Esophagus (tissue), 2 donors: ENCODE data around the gene TEX2. TPM values are rescaled to one million over a fixed set of nuclear protein-coding genes. Genes with fewer than 3 reads are reported as not detected.

Experiments used
- H3K27ac ChIP-seq, 2 donors: one replicate each; pipeline ENCODE4 v1.5.1; 2013; ENCODE audit warnings: low read depth in 2 of 2, mild to moderate bottlenecking in 2 of 2, inconsistent platforms in 1 of 2, low read length in 1 of 2, moderate library complexity in 1 of 2
- H3K27me3 ChIP-seq, 2 donors: one replicate each; pipeline ENCODE4 v1.6.1; 2013; ENCODE audit warnings: low read length in 2 of 2, control low read depth in 1 of 2, mild to moderate bottlenecking in 1 of 2; ENCODE audit not compliant: insufficient read depth in 2 of 2, control insufficient read depth in 1 of 2
- H3K36me3 ChIP-seq, 2 donors: one replicate each; pipeline ENCODE4 v1.6.1; 2013; ENCODE audit warnings: low read length in 1 of 2; ENCODE audit not compliant: control insufficient read depth in 2 of 2, insufficient read depth in 2 of 2
- H3K4me1 ChIP-seq, 2 donors: one replicate each; pipeline ENCODE4 v1.6.1; 2013; ENCODE audit warnings: low read length in 1 of 2; ENCODE audit not compliant: control insufficient read depth in 2 of 2, insufficient read depth in 2 of 2
- H3K4me3 ChIP-seq, 2 donors: one replicate each; pipeline ENCODE4 v1.5.1; 2013; ENCODE audit warnings: low read length in 2 of 2, mild to moderate bottlenecking in 2 of 2, low read depth in 1 of 2, moderate library complexity in 1 of 2
- H3K9me3 ChIP-seq, 2 donors: one replicate each; pipeline ENCODE4 v1.6.1; 2013; ENCODE audit warnings: mild to moderate bottlenecking in 2 of 2, low read depth in 1 of 2, low read length in 1 of 2, moderate library complexity in 1 of 2; ENCODE audit not compliant: control insufficient read depth in 2 of 2, insufficient read depth in 1 of 2
- whole genome bisulfite sequencing, 2 donors: extraction: QIAGEN DNeasy Blood & Tissue Kit; methylation state at CpG; one replicate each; pipeline ENCODE4 v1.1.7; 2013; 5-methylcytosine and 5-hydroxymethylcytosine counted together
- polyA plus RNA-seq, 2 donors: library from polyadenylated mRNA; stranded (reverse); fragments of 200-250 nt; gene quantifications; one replicate each; pipeline ENCODE4 v1.2.3, GENCODE V29; 2013
- donor health status: healthy with polysubstance abuse.
- donor health status: Bipolar disorder and iron deficiency.

Gene TEX2
- polyA plus RNA-seq, 2 donors: 7.9 to 10.6 TPM

- peaks cover 5 to 17% of the 10 kb centered on the region in 2 donors for H3K4me1 ChIP-seq
- no peaks in the 10 kb centered on the region for H3K27me3 ChIP-seq
- no peak overlapping the region for H3K27ac ChIP-seq
- H3K4me3 ChIP-seq: no peak overlapping the region
- 55 to 58% methylated on average over 3 of the region's 3 CpGs for WGBS, 2 donors
- H3K36me3 ChIP-seq: peaks cover 5 to 8% of the 10 kb centered on the region in 2 donors
- H3K9me3 ChIP-seq: no peaks in the 10 kb centered on the region
Observed at GRCh38 chr17:64218066-64218465, 45.0 kb downstream of the TEX2 start.

DNA sequence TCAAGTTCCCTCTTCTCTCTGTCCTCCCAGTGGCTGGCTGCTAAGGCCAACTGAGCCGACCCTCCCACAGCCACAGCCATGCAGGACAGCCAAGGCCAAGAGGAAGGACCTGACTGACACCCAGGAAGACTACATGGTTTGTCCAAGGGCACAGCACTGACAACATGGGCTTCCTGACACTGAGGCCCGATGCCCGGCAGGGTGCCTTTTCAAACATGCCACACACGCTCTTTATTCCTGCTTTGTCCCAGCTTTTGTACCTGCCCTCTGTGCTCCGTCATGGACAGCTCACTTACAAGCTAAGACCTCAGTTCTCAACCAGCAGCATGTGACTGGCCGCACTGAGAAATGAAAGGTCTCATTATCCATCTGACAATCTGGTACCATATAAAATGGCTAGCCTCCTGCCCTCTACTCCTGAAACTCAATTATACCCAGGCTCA lies 45.8 kb downstream of the TEX2 start:
- 76 to 81% methylated on average over 6 of the region's 6 CpGs for WGBS, 2 donors
- H3K9me3 ChIP-seq: no peaks in the 10 kb centered on the region
- peaks cover 8 to 9% of the 10 kb centered on the region in 2 donors for H3K36me3 ChIP-seq
- H3K4me1 ChIP-seq: peaks cover 5 to 17% of the 10 kb centered on the region in 2 donors
- no peak overlapping the region for H3K27ac ChIP-seq
- no peaks in the 10 kb centered on the region for H3K27me3 ChIP-seq
- no peak overlapping the region for H3K4me3 ChIP-seq

- Histone ChIP-seq H3K27me3 (no peaks in the 10 kb centered on the region), H3K36me3 (peaks cover 8 to 9% of the 10 kb centered on the region in 2 donors), H3K9me3 (no peaks in the 10 kb centered on the region), H3K27ac (peak overlapping the region in 1 of 2 donors; percentile 58), H3K4me3 (no peak overlapping the region), H3K4me1 (peaks cover 5 to 17% of the 10 kb centered on the region in 2 donors)
- 50 to 55% methylated on average over 11 of the region's 11 CpGs for WGBS, 2 donors
Observed at GRCh38 chr17:64216338-64217248, 46.5 kb downstream of the TEX2 start.

- 42% methylated on average over 2 of the region's 2 CpGs for WGBS, 2 donors
- H3K36me3 ChIP-seq: peaks cover 8 to 9% of the 10 kb centered on the region in 2 donors
- peaks cover 5 to 17% of the 10 kb centered on the region in 2 donors for H3K4me1 ChIP-seq
- peak overlapping the region; percentile 9 to 16 for H3K27ac ChIP-seq
- no peaks in the 10 kb centered on the region for H3K27me3 ChIP-seq
- H3K9me3 ChIP-seq: no peaks in the 10 kb centered on the region
- no peak overlapping the region for H3K4me3 ChIP-seq
Observed at GRCh38 chr17:64216000-64216337, 47.1 kb downstream of the TEX2 start.

GRCh38 chr17:64214950-64215349 lies 48.1 kb downstream of the TEX2 start:
- Histone ChIP-seq H3K9me3 (no peaks in the 10 kb centered on the region), H3K36me3 (peaks cover 8 to 9% of the 10 kb centered on the region in 2 donors), H3K27me3 (no peaks in the 10 kb centered on the region), H3K4me1 (peaks cover 5 to 17% of the 10 kb centered on the region in 2 donors), H3K4me3 (no peak overlapping the region), H3K27ac (no peak overlapping the region)
- WGBS, 2 donors: 79 to 84% methylated on average over 4 of the region's 4 CpGs

GRCh38 chr17:64213995-64214811 lies 48.9 kb downstream of the TEX2 start:
- peaks cover 8 to 9% of the 10 kb centered on the region in 2 donors for H3K36me3 ChIP-seq
- H3K27ac ChIP-seq: no peak overlapping the region

DNA sequence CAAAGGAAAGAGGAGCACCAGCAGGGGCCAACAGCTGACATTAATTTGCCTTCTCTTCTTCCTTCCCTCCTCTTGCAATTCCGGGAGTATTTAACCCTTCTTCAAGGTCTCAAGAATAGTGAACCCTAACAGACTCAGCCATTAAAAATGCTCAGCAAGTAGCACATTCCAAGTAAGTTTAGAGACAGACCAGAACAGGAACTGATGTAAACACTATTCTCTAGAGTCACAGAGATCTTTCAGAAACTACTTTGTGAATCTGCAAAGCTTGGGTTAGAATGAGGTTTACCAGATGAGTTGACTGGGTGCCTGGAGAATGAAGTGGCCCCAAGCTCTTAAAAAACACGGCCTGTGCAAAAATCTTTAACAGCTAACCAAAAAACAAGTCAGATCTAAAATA lies 50.9 kb downstream of the TEX2 start:
- H3K4me1 ChIP-seq: peaks cover 8 to 13% of the 10 kb centered on the region in 2 donors
- H3K4me3 ChIP-seq: no peak overlapping the region
- H3K9me3 ChIP-seq: no peaks in the 10 kb centered on the region
- peaks cover 8 to 9% of the 10 kb centered on the region in 2 donors for H3K36me3 ChIP-seq
- 84 to 85% methylated on average over 2 of the region's 2 CpGs for WGBS, 2 donors
- H3K27me3 ChIP-seq: no peaks in the 10 kb centered on the region
- no peak overlapping the region for H3K27ac ChIP-seq

More at GRCh38 chr17:64213995-64214811, 48.9 kb downstream of the TEX2 start:
- Histone ChIP-seq H3K27me3 (no peaks in the 10 kb centered on the region), H3K4me3 (no peak overlapping the region), H3K4me1 (peaks cover 5 to 15% of the 10 kb centered on the region in 2 donors), H3K9me3 (no peaks in the 10 kb centered on the region)
- 91 to 95% methylated on average over 14 of the region's 14 CpGs for WGBS, 2 donors

- WGBS, 2 donors: 56 to 74% methylated on average over 6 of the region's 6 CpGs
- Histone ChIP-seq H3K27me3 (no peaks in the 10 kb centered on the region), H3K27ac (no peak overlapping the region), H3K36me3 (peaks cover 8 to 9% of the 10 kb centered on the region in 2 donors), H3K4me3 (no peak overlapping the region), H3K9me3 (no peaks in the 10 kb centered on the region), H3K4me1 (peaks cover 3 to 5% of the 10 kb centered on the region in 2 donors)
Observed at GRCh38 chr17:64209983-64210382, 53.1 kb downstream of the TEX2 start.

- Histone ChIP-seq H3K4me3 (no peak overlapping the region), H3K27ac (peak overlapping the region; percentile 65 to 92), H3K27me3 (no peaks in the 10 kb centered on the region), H3K36me3 (peaks cover 8 to 9% of the 10 kb centered on the region in 2 donors), H3K9me3 (no peaks in the 10 kb centered on the region), H3K4me1 (peaks cover 3 to 4% of the 10 kb centered on the region in 2 donors)
- 62 to 69% methylated on average over 5 of the region's 5 CpGs for WGBS, 2 donors
Observed at GRCh38 chr17:64209356-64209941, 53.6 kb downstream of the TEX2 start.
